Neural cell (in vitro differentiated cells): ENCODE results near the gene GUCY1A2.

Experiments used
- CTCF ChIP-seq: fragments of 450-650 bp; IDR thresholded peaks from 2 replicates; pipeline ENCODE4 v1.5.1; 2014; ENCODE audit warnings: antibody characterized with exemption, mild to moderate bottlenecking, moderate library complexity; ENCODE audit not compliant: poor library complexity, severe bottlenecking
- POLR2AphosphoS5 ChIP-seq: IDR thresholded peaks from 2 replicates; pipeline ENCODE4 v1.6.1; 2012
- RAD21 ChIP-seq: fragments of 450-650 bp; conservative IDR thresholded peaks from 2 replicates; pipeline ENCODE4 v1.6.1; 2014; ENCODE audit warnings: antibody characterized with exemption, mild to moderate bottlenecking, moderate library complexity
- TF ChIP-seq, protein P1 (sequence below): IDR thresholded peaks from 2 replicates; pipeline ENCODE4 v1.6.1; 2012; ENCODE audit warnings: borderline replicate concordance

DNA sequence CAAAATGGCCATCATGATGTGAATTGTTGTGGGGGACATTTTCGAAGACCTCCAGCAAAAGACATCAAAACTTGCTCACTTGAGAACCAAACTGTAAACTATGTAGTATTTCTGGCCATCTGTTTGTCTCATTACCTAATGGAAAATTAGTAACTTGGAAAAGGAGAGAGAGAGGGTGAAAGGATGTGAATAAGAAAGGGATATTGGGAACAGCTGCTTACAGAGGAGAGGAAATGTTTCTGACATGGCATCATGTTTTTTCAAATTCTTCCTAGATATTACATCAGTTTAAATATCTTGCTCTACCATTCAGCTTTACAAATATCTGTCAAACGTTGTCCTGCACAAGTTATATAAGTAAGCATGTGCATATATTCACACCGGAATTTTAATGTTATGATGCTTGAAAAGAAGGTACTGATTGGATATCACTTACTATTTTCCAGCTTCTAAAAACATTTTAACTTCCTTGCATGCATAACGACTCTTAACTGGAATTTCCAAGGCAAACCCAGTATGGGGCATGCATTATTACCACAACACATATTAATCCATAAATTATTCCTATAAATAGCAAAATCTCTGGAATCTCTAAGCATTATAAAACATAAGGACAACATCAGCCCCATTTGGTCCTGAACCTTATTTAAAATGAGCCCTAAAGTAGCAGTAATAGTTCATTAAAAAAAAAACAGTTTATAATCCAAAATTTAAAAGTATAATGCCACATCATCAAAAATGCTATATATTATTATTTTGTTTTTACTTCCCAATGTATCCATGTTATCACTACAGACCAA, 20.0 kb downstream of the GUCY1A2 start:
- no peak for TF ChIP-seq RAD21
- TF ChIP-seq POLR2AphosphoS5: no peak
- no peak for TF ChIP-seq CTCF
- TF ChIP-seq, protein P1, sequence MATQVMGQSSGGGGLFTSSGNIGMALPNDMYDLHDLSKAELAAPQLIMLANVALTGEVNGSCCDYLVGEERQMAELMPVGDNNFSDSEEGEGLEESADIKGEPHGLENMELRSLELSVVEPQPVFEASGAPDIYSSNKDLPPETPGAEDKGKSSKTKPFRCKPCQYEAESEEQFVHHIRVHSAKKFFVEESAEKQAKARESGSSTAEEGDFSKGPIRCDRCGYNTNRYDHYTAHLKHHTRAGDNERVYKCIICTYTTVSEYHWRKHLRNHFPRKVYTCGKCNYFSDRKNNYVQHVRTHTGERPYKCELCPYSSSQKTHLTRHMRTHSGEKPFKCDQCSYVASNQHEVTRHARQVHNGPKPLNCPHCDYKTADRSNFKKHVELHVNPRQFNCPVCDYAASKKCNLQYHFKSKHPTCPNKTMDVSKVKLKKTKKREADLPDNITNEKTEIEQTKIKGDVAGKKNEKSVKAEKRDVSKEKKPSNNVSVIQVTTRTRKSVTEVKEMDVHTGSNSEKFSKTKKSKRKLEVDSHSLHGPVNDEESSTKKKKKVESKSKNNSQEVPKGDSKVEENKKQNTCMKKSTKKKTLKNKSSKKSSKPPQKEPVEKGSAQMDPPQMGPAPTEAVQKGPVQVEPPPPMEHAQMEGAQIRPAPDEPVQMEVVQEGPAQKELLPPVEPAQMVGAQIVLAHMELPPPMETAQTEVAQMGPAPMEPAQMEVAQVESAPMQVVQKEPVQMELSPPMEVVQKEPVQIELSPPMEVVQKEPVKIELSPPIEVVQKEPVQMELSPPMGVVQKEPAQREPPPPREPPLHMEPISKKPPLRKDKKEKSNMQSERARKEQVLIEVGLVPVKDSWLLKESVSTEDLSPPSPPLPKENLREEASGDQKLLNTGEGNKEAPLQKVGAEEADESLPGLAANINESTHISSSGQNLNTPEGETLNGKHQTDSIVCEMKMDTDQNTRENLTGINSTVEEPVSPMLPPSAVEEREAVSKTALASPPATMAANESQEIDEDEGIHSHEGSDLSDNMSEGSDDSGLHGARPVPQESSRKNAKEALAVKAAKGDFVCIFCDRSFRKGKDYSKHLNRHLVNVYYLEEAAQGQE: no peak
